Osteocyte (in vitro differentiated cells): ENCODE results near the gene KCNQ5. TPM values are rescaled to one million over a fixed set of nuclear protein-coding genes. Genes with fewer than 3 reads are reported as not detected.

Experiments
- DNase-seq: peaks from one replicate; pipeline ENCODE4 v3.0.0; 2021; ENCODE audit warnings: mixed read lengths; ENCODE audit not compliant: unreplicated experiment; ENCODE audit errors: extremely low spot score
- H3K27ac Mint-ChIP-seq: one replicate; pipeline ENCODE4 v1.8.0; 2021; ENCODE audit warnings: mild to moderate bottlenecking, mixed read lengths; ENCODE audit not compliant: unreplicated experiment
- H3K27me3 Mint-ChIP-seq: one replicate; pipeline ENCODE4 v1.8.0; 2021; ENCODE audit warnings: mixed read lengths; ENCODE audit not compliant: unreplicated experiment
- H3K36me3 Mint-ChIP-seq: one replicate; pipeline ENCODE4 v1.8.0; 2021; ENCODE audit warnings: mixed read lengths; ENCODE audit not compliant: unreplicated experiment
- H3K4me1 Mint-ChIP-seq: one replicate; pipeline ENCODE4 v1.8.0; 2021; ENCODE audit warnings: mixed read lengths; ENCODE audit not compliant: unreplicated experiment
- H3K4me3 Mint-ChIP-seq: one replicate; pipeline ENCODE4 v1.8.0; 2021; ENCODE audit warnings: mild to moderate bottlenecking, moderate library complexity, mixed read lengths; ENCODE audit not compliant: unreplicated experiment
- H3K9me3 Mint-ChIP-seq: one replicate; pipeline ENCODE4 v1.8.0; 2021; ENCODE audit warnings: mixed read lengths; ENCODE audit not compliant: unreplicated experiment
- total RNA-seq: library from RNA; stranded (reverse); gene quantifications from 2 replicates; pipeline ENCODE4 v1.2.1, GENCODE V29; 2021
- TF ChIP-seq, protein P1 (sequence below): fragments of 200-600 bp; sonication (generic); IDR thresholded peaks from 2 replicates; pipeline ENCODE4 v1.5.0; 2021; ENCODE audit warnings: antibody characterized with exemption, mild to moderate bottlenecking, moderate library complexity

Gene KCNQ5
- total RNA-seq, 1 donor from 2014 or later = 7.2 TPM

DNA sequence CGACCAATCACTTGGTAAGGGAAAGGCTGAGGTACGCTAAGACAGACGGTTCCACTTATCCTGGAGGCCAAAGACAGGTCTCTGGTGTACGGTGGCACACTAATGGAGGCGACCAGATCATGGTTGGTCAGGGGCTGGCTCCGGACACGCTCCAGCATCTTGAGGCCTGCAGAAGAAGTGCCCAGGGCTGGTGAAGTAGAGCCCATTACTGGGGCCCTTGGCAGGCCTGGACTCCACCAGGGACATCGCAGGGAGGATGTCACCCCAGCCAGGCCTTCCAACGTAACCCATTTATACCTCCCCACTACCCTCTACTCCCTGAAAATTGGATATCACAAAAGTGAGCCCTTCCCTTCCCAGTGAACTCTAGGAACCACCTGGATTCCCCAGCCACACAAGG, 587.3 kb downstream of the KCNQ5 start:
- no peaks in the 10 kb centered on the region for H3K9me3 Mint-ChIP-seq

DNA sequence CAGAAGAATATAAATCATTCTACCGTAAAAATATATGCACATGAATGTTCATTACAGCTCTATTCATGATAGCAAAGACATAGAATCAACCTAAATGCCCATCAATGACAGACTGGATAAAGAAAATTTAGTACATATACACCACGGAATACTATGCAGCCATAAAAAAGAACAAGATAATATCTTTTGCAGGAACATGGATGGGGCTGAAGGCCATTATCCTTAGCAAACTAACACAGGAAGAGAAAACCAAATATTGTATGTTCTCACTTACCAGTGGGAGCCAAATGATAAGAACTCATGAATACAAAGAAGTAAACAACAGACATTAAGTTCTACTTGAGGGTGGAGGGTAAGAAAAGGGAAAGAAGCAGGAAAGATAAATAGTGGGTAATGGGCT, 595.0 kb downstream of the KCNQ5 start:
- no peaks in the 10 kb centered on the region for H3K4me1 Mint-ChIP-seq
- H3K4me3 Mint-ChIP-seq = no peak overlapping the region
- H3K27ac Mint-ChIP-seq = no peak overlapping the region

More for the DNA sequence above, 587.3 kb downstream of the KCNQ5 start:
- H3K27me3 Mint-ChIP-seq = no peaks in the 10 kb centered on the region
- H3K4me3 Mint-ChIP-seq = no peak overlapping the region
- H3K27ac Mint-ChIP-seq = no peak overlapping the region
- TF ChIP-seq, protein P1, sequence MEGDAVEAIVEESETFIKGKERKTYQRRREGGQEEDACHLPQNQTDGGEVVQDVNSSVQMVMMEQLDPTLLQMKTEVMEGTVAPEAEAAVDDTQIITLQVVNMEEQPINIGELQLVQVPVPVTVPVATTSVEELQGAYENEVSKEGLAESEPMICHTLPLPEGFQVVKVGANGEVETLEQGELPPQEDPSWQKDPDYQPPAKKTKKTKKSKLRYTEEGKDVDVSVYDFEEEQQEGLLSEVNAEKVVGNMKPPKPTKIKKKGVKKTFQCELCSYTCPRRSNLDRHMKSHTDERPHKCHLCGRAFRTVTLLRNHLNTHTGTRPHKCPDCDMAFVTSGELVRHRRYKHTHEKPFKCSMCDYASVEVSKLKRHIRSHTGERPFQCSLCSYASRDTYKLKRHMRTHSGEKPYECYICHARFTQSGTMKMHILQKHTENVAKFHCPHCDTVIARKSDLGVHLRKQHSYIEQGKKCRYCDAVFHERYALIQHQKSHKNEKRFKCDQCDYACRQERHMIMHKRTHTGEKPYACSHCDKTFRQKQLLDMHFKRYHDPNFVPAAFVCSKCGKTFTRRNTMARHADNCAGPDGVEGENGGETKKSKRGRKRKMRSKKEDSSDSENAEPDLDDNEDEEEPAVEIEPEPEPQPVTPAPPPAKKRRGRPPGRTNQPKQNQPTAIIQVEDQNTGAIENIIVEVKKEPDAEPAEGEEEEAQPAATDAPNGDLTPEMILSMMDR = no peak
- no peaks in the 10 kb centered on the region for H3K4me1 Mint-ChIP-seq
- no peak for DNase-seq
- H3K36me3 Mint-ChIP-seq = no peaks in the 10 kb centered on the region

DNA sequence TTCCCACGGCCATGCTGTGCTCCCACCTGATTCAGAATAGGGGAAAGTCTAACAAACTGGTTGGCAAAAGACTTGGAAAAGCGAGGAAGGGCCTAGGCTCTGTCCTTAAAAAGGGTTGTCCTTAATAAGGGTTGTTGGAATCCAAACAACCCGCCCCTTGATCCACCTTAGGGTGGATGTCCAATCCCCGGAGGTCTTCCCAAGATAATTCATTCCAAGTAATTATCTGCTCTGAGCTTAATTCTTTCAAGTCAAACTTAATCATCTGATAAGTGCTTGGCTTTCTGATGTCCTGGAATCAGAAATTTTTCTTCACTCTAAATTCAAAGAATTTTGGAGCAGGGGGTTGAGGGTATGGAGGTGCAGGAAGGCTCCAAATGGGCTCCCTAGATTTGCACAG, 603.5 kb downstream of the KCNQ5 start, which contains the start of gene KHDC1L:
Gene KHDC1L (minus strand): TSS at position 101 of the 400 bp plus-strand sequence. CDS start 88 bp downstream, at position 13.
- Mint-ChIP-seq H3K27me3 (no peaks in the 10 kb centered on the region), H3K9me3 (no peaks in the 10 kb centered on the region), H3K4me3 (no peak within 1 kb of the TSS), H3K4me1 (no peaks in the 10 kb centered on the region), H3K27ac (no peak within 1 kb of the TSS), H3K36me3 (no peaks in the 10 kb centered on the region)
- TF ChIP-seq, protein P1 = no peak
- no peak for DNase-seq

More for the DNA sequence above, 595.0 kb downstream of the KCNQ5 start:
- Mint-ChIP-seq H3K36me3 (no peaks in the 10 kb centered on the region), H3K9me3 (no peaks in the 10 kb centered on the region), H3K27me3 (no peaks in the 10 kb centered on the region)
- DNase-seq = no peak
- TF ChIP-seq, protein P1 = no peak

DNA sequence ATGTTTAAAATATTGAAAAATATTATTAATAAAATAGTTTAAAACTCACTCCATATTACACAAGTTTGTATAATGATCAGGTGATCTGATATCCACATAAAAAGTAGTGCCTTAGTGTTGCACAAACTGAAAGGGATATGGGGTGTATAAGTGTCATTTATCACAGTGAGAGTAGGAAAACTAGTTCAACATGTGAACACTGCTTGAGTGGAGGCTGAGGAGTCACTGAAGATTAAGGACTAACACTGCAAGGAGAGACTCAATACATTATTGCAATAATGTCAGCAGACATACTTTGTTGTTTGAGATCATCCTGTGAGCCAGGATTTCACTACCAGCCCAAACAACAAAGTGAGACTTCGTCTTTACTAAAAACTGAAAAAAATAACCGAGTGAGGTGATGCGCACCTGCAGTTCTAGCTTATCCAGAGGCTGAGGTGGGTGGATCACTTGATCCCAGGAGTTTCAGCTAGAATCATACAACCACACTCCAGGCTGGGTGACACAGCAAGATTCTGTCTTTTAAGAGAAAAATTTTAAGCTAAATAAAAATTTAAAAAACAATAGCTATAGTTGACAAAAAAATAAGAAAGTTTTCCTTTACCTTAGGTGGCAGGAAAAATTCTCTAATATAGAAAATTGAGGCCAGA, 605.9 kb downstream of the KCNQ5 start:
- TF ChIP-seq, protein P1 = no peak
- Mint-ChIP-seq H3K9me3 (no peaks in the 10 kb centered on the region), H3K4me1 (no peaks in the 10 kb centered on the region), H3K27ac (no peak overlapping the region), H3K4me3 (no peak overlapping the region), H3K27me3 (no peaks in the 10 kb centered on the region), H3K36me3 (no peaks in the 10 kb centered on the region)
- no peak for DNase-seq

DNA sequence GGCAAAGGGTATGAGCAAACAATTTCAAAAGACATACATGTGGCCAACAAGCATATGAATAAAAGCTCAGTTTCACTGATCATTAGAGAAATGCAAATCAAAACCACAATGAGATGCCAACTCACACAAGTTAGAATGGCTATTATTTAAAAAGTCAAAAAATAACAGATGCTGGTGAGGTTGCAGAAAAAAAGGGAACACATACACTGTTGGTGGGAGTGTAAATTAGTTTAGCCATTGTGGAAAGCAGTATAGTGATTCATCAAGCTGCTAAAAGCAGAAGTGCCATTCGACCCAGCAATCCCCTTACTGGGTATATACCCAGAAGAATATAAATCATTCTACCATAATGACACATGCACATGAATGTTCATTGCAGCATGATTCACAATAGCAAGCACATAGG, 610.1 kb downstream of the KCNQ5 start:
- Mint-ChIP-seq H3K36me3 (no peaks in the 10 kb centered on the region), H3K27ac (no peak overlapping the region), H3K27me3 (no peaks in the 10 kb centered on the region), H3K9me3 (no peaks in the 10 kb centered on the region), H3K4me3 (no peak overlapping the region), H3K4me1 (peaks cover 5% of the 10 kb centered on the region)
- TF ChIP-seq, protein P1 = no peak
- DNase-seq = no peak
